Measurements from ENCODE around the gene C2CD2. TPM values are rescaled to one million over a fixed set of nuclear protein-coding genes. Genes with fewer than 3 reads are reported as not detected.

The C2CD2 gene
- total RNA-seq, 1 experiment from 2014 or later: 9.2 TPM

DNA sequence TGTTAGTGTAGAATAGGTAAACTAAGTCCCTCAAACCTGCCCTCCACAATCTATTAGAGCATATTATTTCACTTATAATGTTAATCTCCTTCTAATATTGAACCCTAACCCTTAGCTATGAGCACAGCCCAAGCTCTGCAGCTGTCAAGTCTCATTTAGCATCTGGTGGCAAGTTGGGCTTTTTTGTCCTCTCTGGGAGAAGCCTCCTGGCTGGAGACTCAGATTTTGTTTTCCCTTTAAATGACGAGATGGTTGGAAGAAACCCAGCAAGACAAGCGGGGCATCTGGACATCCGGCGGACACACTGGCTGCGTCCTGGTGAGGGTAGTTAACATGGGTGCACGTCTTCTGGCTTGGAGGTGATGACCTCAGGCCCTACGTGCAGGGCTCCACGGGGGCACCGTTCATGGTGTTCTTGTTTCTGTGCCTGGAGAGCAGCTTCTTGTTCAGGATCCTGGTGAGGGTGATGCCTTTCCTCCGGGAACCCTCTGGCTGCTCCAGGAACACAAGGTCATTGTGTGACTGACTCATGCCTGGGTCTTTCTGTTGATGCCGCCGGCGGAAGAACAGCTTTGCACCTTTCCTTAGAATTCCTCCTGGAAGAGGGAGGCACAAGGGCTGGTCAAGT lies 65.0 kb downstream of the C2CD2 start:
- no peak for DNase-seq (ENCODE audit: low spot score)
- H3K36me3 ChIP-seq (ENCODE audit: insufficient read depth, low read length, poor library complexity, severe bottlenecking): no peaks in the 10 kb centered on the region
- no TSS peak for BruUV-seq (replicated peaks)
- TF ChIP-seq, protein P1, sequence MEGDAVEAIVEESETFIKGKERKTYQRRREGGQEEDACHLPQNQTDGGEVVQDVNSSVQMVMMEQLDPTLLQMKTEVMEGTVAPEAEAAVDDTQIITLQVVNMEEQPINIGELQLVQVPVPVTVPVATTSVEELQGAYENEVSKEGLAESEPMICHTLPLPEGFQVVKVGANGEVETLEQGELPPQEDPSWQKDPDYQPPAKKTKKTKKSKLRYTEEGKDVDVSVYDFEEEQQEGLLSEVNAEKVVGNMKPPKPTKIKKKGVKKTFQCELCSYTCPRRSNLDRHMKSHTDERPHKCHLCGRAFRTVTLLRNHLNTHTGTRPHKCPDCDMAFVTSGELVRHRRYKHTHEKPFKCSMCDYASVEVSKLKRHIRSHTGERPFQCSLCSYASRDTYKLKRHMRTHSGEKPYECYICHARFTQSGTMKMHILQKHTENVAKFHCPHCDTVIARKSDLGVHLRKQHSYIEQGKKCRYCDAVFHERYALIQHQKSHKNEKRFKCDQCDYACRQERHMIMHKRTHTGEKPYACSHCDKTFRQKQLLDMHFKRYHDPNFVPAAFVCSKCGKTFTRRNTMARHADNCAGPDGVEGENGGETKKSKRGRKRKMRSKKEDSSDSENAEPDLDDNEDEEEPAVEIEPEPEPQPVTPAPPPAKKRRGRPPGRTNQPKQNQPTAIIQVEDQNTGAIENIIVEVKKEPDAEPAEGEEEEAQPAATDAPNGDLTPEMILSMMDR (conservative IDR thresholded peaks at IDR 0.05; ENCODE audit: low read depth, low read length): no peak
- no peak for TF ChIP-seq EZH2 (IDR thresholded peaks at IDR 0.05; ENCODE audit: borderline replicate concordance, low read depth, low read length, poor library complexity, severe bottlenecking)
- no peak overlapping the region for H3K27ac ChIP-seq (ENCODE audit: low read depth, low read length, poor library complexity, severe bottlenecking)
- no peaks in the 10 kb centered on the region for H3K4me1 ChIP-seq (ENCODE audit: insufficient read depth, low read length, poor library complexity, severe bottlenecking)
- no peaks in the 10 kb centered on the region for H3K9me3 ChIP-seq (ENCODE audit: low read depth, low read length, poor library complexity, severe bottlenecking)
- H3K4me3 ChIP-seq (ENCODE audit: low read depth, low read length, poor library complexity, severe bottlenecking): no peak overlapping the region
- POLR2A ChIA-PET (ENCODE audit: low non-redundant PET): no interaction called here
- CTCF ChIA-PET: no interaction called here
- intact Hi-C loops (cut with micrococcal nuclease; ENCODE audit: unreplicated experiment): loop anchor here (10.0 kb wide), 1 partner anchor 226 kb away; no protein-coding TSS in a partner anchor
- no peaks in the 10 kb centered on the region for H3K27me3 ChIP-seq (replicated peaks; ENCODE audit: insufficient read depth, low read depth, low read length, poor library complexity)

DNA sequence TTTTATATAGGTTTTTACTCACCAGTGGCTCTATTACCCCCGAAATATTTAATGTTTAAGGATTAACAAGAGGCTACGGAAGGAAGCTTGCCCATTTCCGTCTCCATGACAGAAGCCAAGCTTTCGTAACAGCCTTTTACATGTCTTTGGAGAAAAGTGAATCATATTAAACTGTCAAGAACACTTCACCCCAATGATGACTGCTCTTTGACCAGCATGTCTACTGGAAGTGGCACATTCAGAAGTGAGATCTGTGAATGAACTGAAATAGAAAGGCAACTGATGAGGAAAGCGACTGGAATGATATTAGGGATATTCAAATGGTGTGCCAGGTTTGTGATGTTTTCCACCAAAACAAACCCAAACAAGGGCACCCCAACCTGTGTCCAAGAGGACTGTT lies 66.2 kb downstream of the C2CD2 start:
- BruUV-seq (replicated peaks): no TSS peak
- POLR2A ChIA-PET (ENCODE audit: low non-redundant PET): no interaction called here
- no peak overlapping the region for H3K27ac ChIP-seq (ENCODE audit: low read depth, low read length, poor library complexity, severe bottlenecking)
- intact Hi-C loops (cut with micrococcal nuclease; ENCODE audit: unreplicated experiment): loop anchor here (10.0 kb wide), 1 partner anchor 227 kb away; no protein-coding TSS in a partner anchor
- no peak for DNase-seq (ENCODE audit: low spot score)
- no peaks in the 10 kb centered on the region for H3K4me1 ChIP-seq (ENCODE audit: insufficient read depth, low read length, poor library complexity, severe bottlenecking)
- H3K27me3 ChIP-seq (replicated peaks; ENCODE audit: insufficient read depth, low read depth, low read length, poor library complexity): no peaks in the 10 kb centered on the region
- TF ChIP-seq EZH2 (IDR thresholded peaks at IDR 0.05; ENCODE audit: borderline replicate concordance, low read depth, low read length, poor library complexity, severe bottlenecking): no peak
- CTCF ChIA-PET: no interaction called here
- no peaks in the 10 kb centered on the region for H3K36me3 ChIP-seq (ENCODE audit: insufficient read depth, low read length, poor library complexity, severe bottlenecking)
- no peaks in the 10 kb centered on the region for H3K9me3 ChIP-seq (ENCODE audit: low read depth, low read length, poor library complexity, severe bottlenecking)
- no peak overlapping the region for H3K4me3 ChIP-seq (ENCODE audit: low read depth, low read length, poor library complexity, severe bottlenecking)

DNA sequence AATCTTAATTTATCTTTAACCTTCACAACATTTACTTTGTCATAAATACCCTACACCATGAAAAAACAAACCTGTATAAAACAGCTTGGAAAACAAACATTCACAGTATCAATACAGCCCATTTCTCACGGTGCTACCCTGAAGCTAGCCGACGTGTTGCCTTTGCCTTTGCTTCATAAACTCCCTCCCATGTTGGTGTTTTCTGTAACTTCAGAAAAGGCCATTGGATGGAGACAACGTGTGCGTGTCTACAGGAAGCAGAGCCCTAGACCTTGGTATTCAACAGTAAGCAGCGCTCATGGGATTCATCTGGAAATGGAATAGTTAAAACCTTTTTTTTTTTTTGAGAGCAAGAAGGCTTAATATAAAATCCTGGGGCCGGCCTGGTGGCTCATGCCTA lies 67.5 kb downstream of the C2CD2 start:
- Histone ChIP-seq H3K27me3 (replicated peaks; ENCODE audit: insufficient read depth, low read depth, low read length, poor library complexity) (no peaks in the 10 kb centered on the region), H3K27ac (ENCODE audit: low read depth, low read length, poor library complexity, severe bottlenecking) (no peak overlapping the region), H3K9me3 (ENCODE audit: low read depth, low read length, poor library complexity, severe bottlenecking) (no peaks in the 10 kb centered on the region), H3K36me3 (ENCODE audit: insufficient read depth, low read length, poor library complexity, severe bottlenecking) (no peaks in the 10 kb centered on the region), H3K4me1 (ENCODE audit: insufficient read depth, low read length, poor library complexity, severe bottlenecking) (no peaks in the 10 kb centered on the region), H3K4me3 (ENCODE audit: low read depth, low read length, poor library complexity, severe bottlenecking) (no peak overlapping the region)
- no peak for DNase-seq (ENCODE audit: low spot score)
- ChIA-PET POLR2A (ENCODE audit: low non-redundant PET) (no interaction called here), CTCF (no interaction called here)
- TF ChIP-seq, protein P1 (conservative IDR thresholded peaks at IDR 0.05; ENCODE audit: low read depth, low read length): no peak
- no peak for TF ChIP-seq EZH2 (IDR thresholded peaks at IDR 0.05; ENCODE audit: borderline replicate concordance, low read depth, low read length, poor library complexity, severe bottlenecking)
- intact Hi-C loops (cut with micrococcal nuclease; ENCODE audit: unreplicated experiment): loop anchor here (10.0 kb wide), 1 partner anchor 228 kb away; no protein-coding TSS in a partner anchor
- BruUV-seq (replicated peaks): no TSS peak
